ENCODE data around the gene NKAIN4.

NKAIN4 gene

DNA sequence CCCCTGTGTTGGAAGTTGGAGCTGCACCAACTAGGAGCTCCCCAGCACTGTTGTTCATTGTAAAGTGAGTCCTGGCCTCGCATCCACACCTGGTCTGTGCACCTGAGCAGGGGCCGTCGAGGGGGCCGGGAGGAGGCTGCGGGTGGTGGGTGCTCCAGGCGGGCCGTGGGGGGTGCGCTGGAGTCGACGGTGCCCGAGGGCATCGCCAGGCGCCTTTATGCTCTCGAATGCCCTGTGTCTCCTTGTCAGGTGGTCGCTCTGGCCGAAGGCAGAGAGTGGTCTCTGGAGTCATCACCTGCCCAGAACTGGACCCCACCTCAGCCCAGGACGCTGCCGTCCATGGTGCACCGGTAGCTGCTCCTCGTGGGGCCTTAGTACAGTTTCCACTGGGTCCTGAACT, 22.7 kb upstream of the NKAIN4 start:
- Histone ChIP-seq H3K4me1 (ENCODE audit: control insufficient read depth, low read length) (peaks cover 8% of the 10 kb centered on the region), H3K4me2 (ENCODE audit: low read length) (no peak overlapping the region), H3K79me2 (ENCODE audit: control insufficient read depth, low read length) (peaks cover 46% of the 10 kb centered on the region), H3K27ac (ENCODE audit: low read depth, low read length) (no peak overlapping the region), H3K4me3 (ENCODE audit: low read length) (no peak overlapping the region), H3K9me3 (ENCODE audit: control insufficient read depth, insufficient read depth, low read length) (no peaks in the 10 kb centered on the region), H3K36me3 (ENCODE audit: control insufficient read depth, low read length) (peaks cover 37% of the 10 kb centered on the region), H4K20me1 (ENCODE audit: control insufficient read depth, insufficient read depth, low read depth, low read length) (peaks cover 12% of the 10 kb centered on the region), H3K9me2 (replicated peaks; ENCODE audit: control insufficient read depth, low read length) (no peaks in the 10 kb centered on the region), H3F3A (ENCODE audit: control insufficient read depth, insufficient read depth) (no peaks in the 10 kb centered on the region), H3K27me3 (ENCODE audit: control insufficient read depth, low read length) (no peaks in the 10 kb centered on the region)
- no peak for TF ChIP-seq EZH2phosphoT487 (IDR thresholded peaks at IDR 0.05; ENCODE audit: borderline replicate concordance, low read length)
- TF ChIP-seq CTCF (IDR thresholded peaks at IDR 0.05; ENCODE audit: low read depth, low read length, poor library complexity, severe bottlenecking) = no peak

- H3K79me2 ChIP-seq (ENCODE audit: control insufficient read depth, low read length) = peaks cover 46% of the 10 kb centered on the region
- peaks cover 12% of the 10 kb centered on the region for H3K4me1 ChIP-seq (ENCODE audit: control insufficient read depth, low read length)
- H3K9me2 ChIP-seq (replicated peaks; ENCODE audit: control insufficient read depth, low read length) = no peaks in the 10 kb centered on the region
- peaks cover 32% of the 10 kb centered on the region for H3K36me3 ChIP-seq (ENCODE audit: control insufficient read depth, low read length)
- H3K4me3 ChIP-seq (ENCODE audit: low read length) = no peak overlapping the region
- H3K9me3 ChIP-seq (ENCODE audit: control insufficient read depth, insufficient read depth, low read length) = no peaks in the 10 kb centered on the region
- H3K27me3 ChIP-seq (ENCODE audit: control insufficient read depth, low read length) = no peaks in the 10 kb centered on the region
- H3K27ac ChIP-seq (ENCODE audit: low read depth, low read length) = no peak overlapping the region
- H3K4me2 ChIP-seq (ENCODE audit: low read length) = no peak overlapping the region
- no peak for TF ChIP-seq CTCF (IDR thresholded peaks at IDR 0.05; ENCODE audit: low read depth, low read length, poor library complexity, severe bottlenecking)
- TF ChIP-seq EZH2phosphoT487 (IDR thresholded peaks at IDR 0.05; ENCODE audit: borderline replicate concordance, low read length) = no peak
- H3F3A ChIP-seq (ENCODE audit: control insufficient read depth, insufficient read depth) = no peaks in the 10 kb centered on the region
- H4K20me1 ChIP-seq (ENCODE audit: control insufficient read depth, insufficient read depth, low read depth, low read length) = peaks cover 12% of the 10 kb centered on the region
These were observed 21.6 kb upstream of the NKAIN4 start for GRCh38 chr20:63275825-63276224.

DNA sequence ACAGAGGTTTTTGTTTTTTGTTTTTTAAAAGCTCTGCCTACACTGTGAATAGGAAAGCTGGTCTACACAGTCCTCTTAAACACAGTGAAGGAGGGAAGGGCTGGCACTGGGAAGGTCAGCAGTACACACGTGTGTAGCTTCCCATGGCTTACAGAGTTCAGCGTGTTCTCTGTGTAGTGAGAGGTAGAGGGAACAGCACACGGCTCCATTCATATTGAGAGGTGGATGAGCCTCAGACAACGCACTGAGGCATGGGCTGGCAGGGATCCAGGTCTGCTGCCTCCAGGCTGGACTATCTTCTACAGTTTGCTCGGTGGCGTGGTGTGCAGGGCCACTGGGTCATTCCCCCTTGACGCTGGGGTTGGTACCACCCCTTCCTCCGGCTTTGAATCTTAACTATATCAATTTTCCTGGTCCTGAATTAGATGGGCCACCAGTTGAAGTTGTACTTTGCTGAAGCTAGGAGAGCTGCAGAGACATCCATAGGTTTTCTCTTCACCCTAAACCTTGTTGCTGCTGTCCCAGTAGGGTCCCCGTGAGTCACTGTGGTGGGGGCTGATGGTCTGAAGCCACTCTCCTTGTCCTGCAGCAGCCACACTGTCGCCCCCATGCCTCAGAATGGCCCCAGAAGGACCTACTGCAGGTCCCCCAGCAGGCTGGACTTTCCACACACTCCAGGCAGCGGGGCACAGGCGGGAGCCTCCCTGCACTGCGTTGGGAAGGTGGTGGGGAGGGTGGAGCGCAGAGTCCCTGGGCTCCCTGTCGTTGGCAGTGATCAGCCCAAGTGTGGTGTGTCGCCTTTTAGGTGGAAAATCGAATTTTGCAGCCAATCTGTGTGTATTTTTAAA, 20.3 kb upstream of the NKAIN4 start:
- TF ChIP-seq EZH2phosphoT487 (IDR thresholded peaks at IDR 0.05; ENCODE audit: borderline replicate concordance, low read length) (no peak), CTCF (IDR thresholded peaks at IDR 0.05; ENCODE audit: low read depth, low read length, poor library complexity, severe bottlenecking) (no peak)
- no peaks in the 10 kb centered on the region for H3K27me3 ChIP-seq (ENCODE audit: control insufficient read depth, low read length)
- no peaks in the 10 kb centered on the region for H3K9me2 ChIP-seq (replicated peaks; ENCODE audit: control insufficient read depth, low read length)
- peaks cover 46% of the 10 kb centered on the region for H3K79me2 ChIP-seq (ENCODE audit: control insufficient read depth, low read length)
- no peak overlapping the region for H3K27ac ChIP-seq (ENCODE audit: low read depth, low read length)
- peak overlapping the region; percentile 10; the same call in 1 of the 2 replicates for H3K4me3 ChIP-seq (ENCODE audit: low read length)
- H3F3A ChIP-seq (ENCODE audit: control insufficient read depth, insufficient read depth) = no peaks in the 10 kb centered on the region
- peaks cover 12% of the 10 kb centered on the region for H4K20me1 ChIP-seq (ENCODE audit: control insufficient read depth, insufficient read depth, low read depth, low read length)
- H3K36me3 ChIP-seq (ENCODE audit: control insufficient read depth, low read length) = peaks cover 32% of the 10 kb centered on the region
- H3K9me3 ChIP-seq (ENCODE audit: control insufficient read depth, insufficient read depth, low read length) = no peaks in the 10 kb centered on the region
- H3K4me2 ChIP-seq (ENCODE audit: low read length) = peak overlapping the region; percentile 99
- peaks cover 12% of the 10 kb centered on the region for H3K4me1 ChIP-seq (ENCODE audit: control insufficient read depth, low read length)

Data from DOHH2 (cell line).